ENCODE results near the gene SWSAP1. TPM values are rescaled to one million over a fixed set of nuclear protein-coding genes. Genes with fewer than 3 reads are reported as not detected.

The SWSAP1 gene
- total and polyA plus RNA-seq, 2 of the 8 experiments (the other 6 are each of a cell fraction or from before 2014, with no cell fraction given) = 3.1 to 5.2 TPM

GRCh38 chr19:11379857-11380350 is 5.4 kb downstream of the SWSAP1 start (continued):
- TF ChIP-seq EGR1 (IDR thresholded peaks at IDR 0.05; ENCODE audit: borderline replicate concordance, low read depth, low read length) = no peak
- TF ChIP-seq FOSL1 (IDR thresholded peaks at IDR 0.05; ENCODE audit: insufficient read depth, low read depth, low read length) = no peak
- TF ChIP-seq TEAD4 (IDR thresholded peaks at IDR 0.05; ENCODE audit: low read depth, low read length) = no peak
- no peak for TF ChIP-seq BACH1 (IDR thresholded peaks at IDR 0.05; ENCODE audit: low read length)
- no peak for TF ChIP-seq NRF1 (IDR thresholded peaks at IDR 0.05; ENCODE audit: low read depth, low read length)
- TF ChIP-seq ASH2L (IDR thresholded peaks at IDR 0.05; ENCODE audit: low read length) = no peak
- TF ChIP-seq SIRT6 (IDR thresholded peaks at IDR 0.05; ENCODE audit: low read length) = no peak
